ENCODE results near the gene PLEKHG5.
"Not testable (repeated sequence)": the region's sequence is repeated elsewhere in the genome, so short reads cannot be mapped to it uniquely, and the experiment has no call there.

PLEKHG5 gene

DNA sequence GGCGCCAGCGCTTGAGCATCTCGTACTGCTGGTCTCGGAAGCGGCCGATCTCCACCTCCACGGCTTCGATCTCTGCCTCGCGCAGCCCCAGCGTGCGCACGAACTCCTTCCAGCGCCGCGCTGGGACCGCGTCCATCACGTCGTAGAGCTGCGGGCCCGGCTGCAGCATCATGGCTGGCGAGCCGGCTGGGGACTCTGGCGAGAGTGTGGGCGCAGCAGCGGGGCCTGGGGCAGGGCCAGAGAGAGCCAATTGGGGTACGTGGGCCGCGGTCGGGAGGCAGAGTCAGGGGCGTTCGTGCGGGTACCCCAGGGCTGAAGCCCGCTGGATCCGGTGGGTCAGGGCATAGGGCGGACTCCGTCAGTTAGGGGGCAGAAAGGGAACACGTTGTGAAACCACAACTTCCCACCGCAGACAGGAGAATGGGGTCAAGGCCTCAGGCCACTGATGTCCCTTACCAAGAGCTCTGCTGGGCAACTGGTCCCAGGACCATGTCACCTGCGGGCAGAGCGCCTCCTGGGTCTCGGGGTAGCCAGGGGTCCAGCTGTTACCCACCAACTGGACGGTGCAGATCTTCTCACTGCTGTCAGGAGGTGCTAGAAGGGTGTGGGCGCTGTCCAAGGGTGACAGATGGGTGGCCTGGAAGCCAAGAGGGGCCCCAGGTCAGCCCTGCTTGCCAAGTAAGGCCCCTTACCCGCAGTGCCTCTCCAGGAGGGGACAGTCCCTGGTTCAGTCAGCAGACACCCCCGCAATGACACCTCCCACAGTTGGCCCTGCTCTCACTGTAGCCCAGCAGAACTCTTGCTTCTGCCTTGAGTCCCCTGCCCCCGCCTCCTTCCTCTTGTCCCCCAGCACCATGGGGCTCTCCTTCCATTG lies 29.7 kb downstream of the PLEKHG5 start:
- DNase-seq (ENCODE audit: low spot score), result no peak

DNA sequence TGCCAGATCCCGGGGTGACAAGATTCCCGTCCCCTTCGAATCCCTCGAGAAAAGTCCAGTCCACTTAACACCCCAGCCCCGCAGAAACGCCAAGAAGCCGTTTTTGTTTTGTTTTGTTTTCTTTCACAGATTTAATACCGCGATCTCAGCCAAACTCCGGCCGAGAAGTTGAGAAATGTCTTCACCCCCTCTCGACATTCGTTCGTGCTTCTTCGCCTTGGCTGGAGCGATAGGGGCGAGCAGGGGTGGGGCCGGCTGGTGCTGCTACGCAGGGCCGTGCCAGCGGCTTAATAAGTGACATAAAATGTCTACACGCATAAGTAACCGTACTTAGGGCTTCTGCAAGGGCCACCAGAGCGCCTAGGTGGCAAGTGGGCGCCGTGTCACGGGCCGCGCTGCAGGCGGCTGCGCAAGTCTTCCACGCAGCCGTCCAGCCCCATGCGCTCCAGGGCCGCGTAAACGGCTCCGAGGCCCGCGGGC lies 30.4 kb downstream of the PLEKHG5 start:
- no peak for DNase-seq (ENCODE audit: low spot score)

- no peak for DNase-seq (ENCODE audit: low spot score)
These were observed 31.0 kb downstream of the PLEKHG5 start for GRCh38 chr1:6460301-6461050.

- no peak for DNase-seq (ENCODE audit: low spot score)
These were observed 31.6 kb downstream of the PLEKHG5 start for GRCh38 chr1:6459850-6460265.

GRCh38 chr1:6456800-6457466 lies 34.5 kb downstream of the PLEKHG5 start:
- no peak for DNase-seq (ENCODE audit: low spot score)

DNA sequence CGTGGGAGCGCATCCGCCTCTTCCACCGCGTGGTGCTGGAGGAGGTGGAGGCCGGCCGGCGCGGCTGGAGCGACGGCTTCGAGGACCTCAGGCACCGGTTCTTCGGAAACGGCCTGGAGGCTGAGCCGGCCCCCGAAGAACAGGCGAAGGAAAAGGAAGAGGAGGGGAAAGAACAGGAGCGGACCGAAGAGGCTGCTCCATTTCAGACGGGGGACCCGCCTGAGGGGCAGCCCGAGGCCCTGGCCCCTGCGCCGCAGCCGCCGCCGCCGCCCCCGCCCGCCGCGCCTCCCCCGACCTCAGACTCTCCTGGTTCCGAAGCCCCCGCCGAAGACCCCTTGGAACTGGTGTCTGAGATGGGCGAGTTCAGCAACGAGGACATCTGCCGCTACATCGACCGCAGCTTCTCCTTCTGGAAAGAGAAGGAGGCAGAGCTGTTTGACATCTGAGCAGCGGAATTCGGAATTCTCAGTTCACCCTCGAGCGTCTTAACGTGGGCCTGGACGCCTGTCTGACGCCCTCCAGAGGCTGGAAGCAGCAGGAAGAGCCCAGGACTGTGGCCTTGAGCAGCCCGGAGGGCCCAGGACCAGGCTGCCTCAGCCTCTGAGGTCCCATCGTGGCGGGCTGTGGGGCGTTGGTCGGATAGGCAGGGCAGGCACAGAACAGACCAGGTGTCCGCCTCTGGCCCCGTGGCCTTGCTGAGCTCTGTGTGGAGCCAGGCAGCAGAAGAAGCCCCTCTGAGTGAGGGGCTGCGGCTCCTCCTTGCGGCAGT lies 35.5 kb downstream of the PLEKHG5 start:
- DNase-seq (ENCODE audit: low spot score), result not testable (repeated sequence)

DNA sequence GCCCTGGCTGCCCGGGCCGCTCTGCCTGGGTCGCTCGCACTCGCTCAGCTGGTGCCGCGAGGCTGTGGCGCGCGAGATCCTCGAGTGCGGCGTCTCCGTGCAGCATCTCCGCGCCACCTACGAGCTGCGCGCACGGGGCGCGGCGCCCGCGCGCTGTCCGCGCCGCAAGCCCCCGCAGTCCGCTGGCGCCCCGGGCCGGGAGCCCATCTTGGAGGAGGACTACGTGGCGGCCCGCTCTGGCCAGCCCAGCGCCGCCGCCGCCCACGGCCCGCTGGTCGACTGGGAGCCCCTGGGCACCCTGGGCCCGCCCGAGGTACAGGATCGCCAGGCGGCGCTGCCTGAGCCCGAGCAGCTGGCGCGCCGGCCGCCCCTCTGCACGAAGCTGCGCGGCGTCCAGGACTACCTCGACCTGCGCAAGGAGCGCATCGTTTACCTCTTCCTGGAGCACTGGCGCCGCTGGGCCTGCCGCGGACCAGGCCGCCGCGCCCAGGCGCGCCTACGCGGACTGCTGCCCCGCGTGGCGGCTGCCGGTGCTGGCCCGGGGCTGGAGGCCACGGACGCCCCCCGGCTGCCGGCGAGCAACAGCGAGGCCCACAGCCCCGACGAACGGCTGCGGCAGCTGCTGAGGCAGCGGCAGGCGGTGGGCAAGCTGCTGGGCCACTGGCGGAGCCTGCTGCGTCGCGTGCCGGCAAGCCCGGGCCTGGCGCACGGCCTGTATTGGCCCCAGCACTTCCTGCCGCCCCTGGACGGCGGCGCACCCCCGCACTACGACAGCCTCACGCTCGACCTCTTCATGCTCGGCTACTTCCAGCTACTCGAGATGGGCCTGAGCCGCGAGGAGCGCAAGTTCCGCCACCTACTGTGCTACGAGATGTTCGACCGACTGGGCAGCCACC lies 36.4 kb downstream of the PLEKHG5 start:
- DNase-seq (ENCODE audit: low spot score), result no peak

GRCh38 chr1:6453895-6454855 lies 37.3 kb downstream of the PLEKHG5 start:
- DNase-seq (ENCODE audit: low spot score), result not testable (repeated sequence)

DNA sequence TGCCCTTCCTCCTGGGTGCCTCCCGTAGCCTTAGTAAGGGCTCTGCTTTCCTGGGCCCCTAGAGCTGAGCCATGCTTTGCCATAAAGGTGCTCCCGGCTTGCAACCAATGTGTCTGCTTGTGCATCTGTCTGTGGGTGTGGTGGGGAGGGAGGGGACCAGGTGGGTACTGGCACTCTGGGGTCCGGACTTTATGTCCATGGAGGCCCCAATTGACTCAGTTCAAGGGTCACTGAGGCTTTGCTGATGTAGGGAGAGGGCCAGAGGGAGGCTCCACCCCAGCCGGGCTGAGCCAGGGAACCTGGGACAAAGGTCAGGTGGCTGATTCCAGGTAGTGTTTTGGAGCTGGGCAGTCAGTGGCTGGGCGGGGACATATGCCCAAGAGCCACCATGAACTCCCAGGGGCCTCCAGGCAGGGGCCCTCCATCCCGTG lies 40.5 kb downstream of the PLEKHG5 start:
- DNase-seq (ENCODE audit: low spot score), result no peak

GRCh38 chr1:6450486-6450885 lies 41.0 kb downstream of the PLEKHG5 start:
- DNase-seq (ENCODE audit: low spot score), result not testable (repeated sequence)

GRCh38 chr1:6450005-6450450 lies 41.4 kb downstream of the PLEKHG5 start:
- no peak for DNase-seq (ENCODE audit: low spot score)

DNA sequence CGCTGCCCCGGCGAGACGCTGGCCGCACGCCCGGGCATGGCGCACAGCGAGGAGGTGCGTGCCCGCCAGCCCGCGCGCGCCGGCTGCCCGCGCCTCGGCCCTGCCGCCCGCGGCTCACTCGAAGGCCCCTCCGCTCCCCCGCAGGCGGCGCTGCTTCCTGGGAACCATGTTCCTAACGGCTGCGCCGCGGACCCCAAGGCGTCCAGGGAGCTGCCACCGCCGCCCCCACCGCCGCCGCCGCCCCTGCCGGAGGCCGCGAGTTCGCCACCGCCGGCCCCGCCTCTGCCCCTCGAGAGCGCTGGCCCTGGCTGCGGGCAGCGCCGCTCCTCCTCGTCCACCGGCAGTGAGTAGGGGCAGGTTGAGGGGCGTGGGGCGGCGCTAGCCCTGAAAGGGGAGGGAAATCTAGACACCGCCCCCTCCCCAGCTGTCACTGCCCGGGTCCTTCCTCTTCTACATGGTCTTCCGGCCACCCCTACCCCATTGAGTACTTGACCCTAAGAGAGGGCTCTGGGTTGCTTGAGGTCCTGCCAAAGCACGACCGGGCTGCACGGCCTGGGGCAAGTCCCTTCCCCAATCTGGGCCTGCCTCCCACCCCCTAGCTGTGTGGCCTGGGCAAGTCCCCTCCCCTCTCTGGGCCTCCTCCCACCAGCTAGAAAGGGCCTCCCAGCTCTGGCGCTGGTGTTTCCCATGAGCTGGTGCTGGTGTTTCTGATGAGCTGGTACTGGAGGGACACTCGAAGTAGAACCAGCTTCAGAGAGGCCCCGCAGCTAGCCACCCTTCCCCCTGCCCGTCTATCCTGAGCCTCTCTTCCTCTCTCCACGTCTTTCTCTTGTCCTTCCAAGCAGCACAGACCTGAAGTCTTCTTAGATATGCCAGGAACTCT lies 42.5 kb downstream of the PLEKHG5 start:
- DNase-seq (ENCODE audit: low spot score), result no peak

DNA sequence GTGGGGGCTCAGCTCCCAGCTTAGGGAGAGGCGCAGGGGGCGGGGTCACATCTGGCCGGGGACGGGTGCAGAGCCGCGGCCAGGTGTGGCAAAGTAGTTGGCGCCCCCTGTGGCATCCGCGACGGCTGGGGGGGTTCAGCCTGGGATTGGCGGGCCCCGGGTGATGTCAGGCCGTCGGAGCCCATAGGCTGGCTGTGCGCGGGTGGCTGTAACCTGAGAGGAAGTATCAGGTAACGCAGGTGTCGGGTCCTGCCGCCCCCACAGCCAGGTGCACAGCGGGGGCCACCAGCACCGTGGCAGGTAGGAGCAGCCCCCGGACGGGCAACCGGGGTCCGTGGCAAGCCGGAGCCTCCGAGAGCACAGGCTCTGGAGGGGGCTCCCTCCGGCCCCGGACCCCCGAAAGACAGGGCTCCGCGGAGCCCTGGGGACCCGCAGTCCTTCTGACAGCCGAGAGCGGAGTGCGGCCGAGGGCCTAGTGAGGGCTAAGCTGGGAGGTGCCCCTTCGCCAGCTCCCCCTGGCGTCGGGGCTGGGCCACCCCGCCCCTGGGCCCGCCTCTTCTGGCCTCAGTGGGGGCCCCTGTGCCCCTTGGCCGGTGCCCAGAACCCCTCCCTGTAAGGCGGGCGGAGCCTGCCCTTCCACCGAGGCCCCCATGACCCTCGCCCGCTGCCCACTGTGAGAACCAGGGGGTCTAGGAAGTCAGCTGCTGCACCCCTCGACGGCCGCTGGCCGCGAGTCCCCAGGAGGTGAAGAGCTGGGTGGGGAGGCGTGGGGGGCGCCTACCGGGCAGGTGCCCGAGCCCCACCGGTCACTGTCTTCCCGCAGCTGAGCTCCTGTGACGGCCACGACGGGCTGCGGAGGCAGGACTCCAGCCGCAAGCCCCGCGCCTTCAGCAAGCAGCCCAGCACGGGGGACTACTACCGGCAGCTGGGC lies 43.4 kb downstream of the PLEKHG5 start:
- DNase-seq (ENCODE audit: low spot score), result no peak

- no peak for DNase-seq (ENCODE audit: low spot score)
These were observed 44.2 kb downstream of the PLEKHG5 start for GRCh38 chr1:6447016-6447817.

GRCh38 chr1:6446665-6447015 lies 44.8 kb downstream of the PLEKHG5 start:
- no peak for DNase-seq (ENCODE audit: low spot score)

DNA sequence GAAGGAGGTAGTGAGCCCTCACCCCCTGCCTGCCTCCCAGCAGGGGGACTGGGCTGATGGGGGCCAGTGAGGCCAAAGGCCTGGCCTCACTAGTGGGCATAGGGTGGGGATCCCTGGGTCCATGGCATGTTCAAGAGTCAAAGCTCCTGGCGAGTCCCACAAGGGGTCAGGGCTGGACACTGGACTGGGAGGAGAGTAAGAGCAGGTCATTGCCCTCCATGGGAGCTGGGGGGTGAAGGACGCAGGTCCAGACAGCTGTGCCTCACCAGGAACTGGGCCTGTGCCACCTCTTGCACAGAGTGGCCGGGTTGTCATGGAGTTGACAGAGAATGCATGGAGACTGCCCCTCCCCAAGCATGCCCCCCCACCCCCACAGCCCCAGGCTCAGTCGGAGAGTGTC lies 45.5 kb downstream of the PLEKHG5 start:
- DNase-seq (ENCODE audit: low spot score), result not testable (repeated sequence)
